HepG2 (cell line): Measurements from ENCODE around the gene HMGB2. TPM values are rescaled to one million over a fixed set of nuclear protein-coding genes. Genes with fewer than 3 reads are reported as not detected.

Experiments used
- ATAC-seq: fragments of 200-7000 bp; cut with Tn5 transposase; 3 replicates; pipeline ENCODE4 v1.9.1; 2020; ENCODE audit warnings: mild to moderate bottlenecking, moderate library complexity
- BruUV-seq: library from RNA; stranded (reverse); fragments of 400-500 nt; replicated peaks from 2 replicates; lab custom pipeline; 2021; lab: Mats Ljungman, UMichigan
- CTCF ChIA-PET: fragments of 300-600 bp; formaldehyde crosslinking; extraction: SDS; loops from one replicate; lab custom pipeline; 2021; ENCODE audit warnings: low total read pairs, inconsistent platforms, low intra/inter-chr PET ratio; lab: Yijun Ruan, JAX
- POLR2A ChIA-PET: fragments of 350-600 bp; sonication (Branson Sonifier 250); formaldehyde crosslinking; loops from one replicate; lab custom pipeline; 2020; ENCODE audit warnings: antibody characterized with exemption, inconsistent platforms; lab: Yijun Ruan, JAX
- DNase-seq: peaks from one replicate; pipeline ENCODE4 v3.0.0-alpha.2; 2015; ENCODE audit warnings: low spot score
- FAIRE-seq: peaks from 3 replicates; lab custom pipeline; 2011; peaks lifted over from hg19 to GRCh38; lab: Jason Lieb, UNC
- H2AFZ ChIP-seq: one replicate; pipeline ENCODE4 v1.6.1; 2011; ENCODE audit warnings: low read length, inconsistent platforms
- H3K27ac ChIP-seq: fragments of 300-600 bp; 3 replicates; pipeline ENCODE4 v1.8.0; 2011; ENCODE audit warnings: mixed run types, mild to moderate bottlenecking, mixed read lengths, low read length, inconsistent platforms; ENCODE audit not compliant: insufficient read depth; ENCODE audit errors: extremely low read length
- H3K27me3 ChIP-seq, 2 experiments: fragments of 200-600 bp in 1 of 2; 2 replicates in 1 of 2; 3 replicates in 1 of 2; pipeline versions ENCODE4 v1.6.0 to v1.8.0; 2011; ENCODE audit warnings: low read length in 2 of 2, mild to moderate bottlenecking in 2 of 2, moderate library complexity in 2 of 2, inconsistent platforms in 1 of 2; ENCODE audit not compliant: insufficient read depth in 2 of 2, control insufficient read depth in 1 of 2
- H3K36me3 ChIP-seq, 2 experiments: fragments of 200-600 bp in 1 of 2; replicated peaks in 1 of 2; 2 replicates in 1 of 2; 3 replicates in 1 of 2; pipeline versions ENCODE4 v1.5.1 to v1.8.0; 2011; ENCODE audit warnings: low read length in 2 of 2, inconsistent platforms in 1 of 2; ENCODE audit not compliant: insufficient read depth in 2 of 2, control insufficient read depth in 1 of 2
- H3K4me1 ChIP-seq: 2 replicates; pipeline ENCODE4 v1.5.1; 2012; ENCODE audit warnings: low read length, inconsistent platforms; ENCODE audit not compliant: insufficient read depth
- H3K4me2 ChIP-seq: 2 replicates; pipeline ENCODE4 v1.6.0; 2011; ENCODE audit warnings: low read depth, low read length, inconsistent platforms
- H3K4me3 ChIP-seq, 3 experiments: fragments of 200-600 bp in 1 of 3; sonication (generic), shearing (Covaris generic) in 1 of 3; replicated peaks in 1 of 3; 2 replicates each; pipeline ENCODE4 v1.5.1; 2011 to 2016; ENCODE audit warnings: low read length in 3 of 3, inconsistent platforms in 2 of 3, low read depth in 2 of 3, mild to moderate bottlenecking in 2 of 3, control low read depth in 1 of 3, mixed read lengths in 1 of 3; ENCODE audit not compliant: insufficient read depth in 1 of 3
- H3K79me2 ChIP-seq: one replicate; pipeline ENCODE4 v1.6.1; 2011; ENCODE audit warnings: low read length, inconsistent platforms; ENCODE audit not compliant: insufficient read depth
- H3K9ac ChIP-seq: 2 replicates; pipeline ENCODE4 v1.6.0; 2011; ENCODE audit warnings: mild to moderate bottlenecking, low read depth, low read length, inconsistent platforms; ENCODE audit not compliant: insufficient read depth
- H3K9me3 ChIP-seq: 2 replicates; pipeline ENCODE4 v1.5.1; 2012; ENCODE audit warnings: mild to moderate bottlenecking, low read length
- H4K20me1 ChIP-seq: 2 replicates; pipeline ENCODE4 v1.6.0; 2011; ENCODE audit warnings: inconsistent platforms, mild to moderate bottlenecking, low read length, moderate library complexity; ENCODE audit not compliant: insufficient read depth
- AGO1 ChIP-seq: fragments of 200-400 bp; formaldehyde crosslinking; IDR thresholded peaks from 2 replicates; pipeline ENCODE4 v1.6.1; 2017; ENCODE audit warnings: mild to moderate bottlenecking, low read depth, low read length, moderate library complexity; ENCODE audit not compliant: poor library complexity, severe bottlenecking
- DRAP1 ChIP-seq: IDR thresholded peaks from 2 replicates; pipeline ENCODE4 v1.6.1; 2016; ENCODE audit warnings: missing genetic modification reagents, missing compliant biosample characterization
- EED ChIP-seq: sonication (generic); formaldehyde crosslinking; IDR thresholded peaks from 2 replicates; pipeline ENCODE4 v1.5.0; 2020; ENCODE audit warnings: mild to moderate bottlenecking, missing genetic modification reagents
- FOXP4 ChIP-seq: sonication (generic); formaldehyde crosslinking; IDR thresholded peaks from 2 replicates; pipeline ENCODE4 v1.4.0; 2020; ENCODE audit warnings: missing genetic modification reagents
- GABPA ChIP-seq, 2 experiments: IDR thresholded peaks; 2 replicates each; pipeline ENCODE4 v1.6.1; 2011 to 2016; ENCODE audit warnings: low read depth in 2 of 2, low read length in 1 of 2, missing biosample characterization in 1 of 2, missing genetic modification characterization in 1 of 2
- HDAC1 ChIP-seq: sonication (generic); formaldehyde crosslinking; IDR thresholded peaks from 2 replicates; pipeline ENCODE4 v1.5.1; 2020; ENCODE audit warnings: mild to moderate bottlenecking, missing genetic modification reagents
- HOMEZ ChIP-seq: IDR thresholded peaks from 2 replicates; pipeline ENCODE4 v1.6.1; 2016; ENCODE audit warnings: low read depth
- IKZF4 ChIP-seq: sonication (generic); formaldehyde crosslinking; IDR thresholded peaks from 2 replicates; pipeline ENCODE4 v1.5.1; 2020; ENCODE audit warnings: borderline replicate concordance, mild to moderate bottlenecking, low read depth, missing genetic modification reagents; ENCODE audit errors: not compliant biosample characterization
- IRF2 ChIP-seq: IDR thresholded peaks from 2 replicates; pipeline ENCODE4 v1.6.1; 2018; ENCODE audit warnings: missing genetic modification reagents, missing compliant biosample characterization
- KMT2A ChIP-seq: sonication (generic); formaldehyde crosslinking; IDR thresholded peaks from 2 replicates; pipeline ENCODE4 v1.4.0; 2020; ENCODE audit warnings: missing genetic modification reagents
- PBX2 ChIP-seq: IDR thresholded peaks from 2 replicates; pipeline ENCODE4 v1.6.1; 2016; ENCODE audit warnings: control low read depth
- RAD51 ChIP-seq: fragments of 450-650 bp; IDR thresholded peaks from 2 replicates; pipeline ENCODE4 v1.6.1; 2016; ENCODE audit warnings: borderline replicate concordance
- SIN3A ChIP-seq: IDR thresholded peaks from 2 replicates; pipeline ENCODE4 v1.6.1; 2011; ENCODE audit warnings: low read depth, mild to moderate bottlenecking, control low read depth, low read length, borderline replicate concordance
- ZNF136 ChIP-seq: sonication (generic); formaldehyde crosslinking; IDR thresholded peaks from 2 replicates; pipeline ENCODE4 v1.8.1; 2022; ENCODE audit warnings: low read depth, mild to moderate bottlenecking, moderate library complexity, missing genetic modification reagents
- ZNF30 ChIP-seq: sonication (generic); formaldehyde crosslinking; IDR thresholded peaks from 2 replicates; pipeline ENCODE4 v1.5.0; 2020; ENCODE audit warnings: mild to moderate bottlenecking, missing genetic modification reagents
- ZNF44 ChIP-seq: sonication (generic); formaldehyde crosslinking; IDR thresholded peaks from 2 replicates; pipeline ENCODE4 v1.5.1; 2020; ENCODE audit warnings: mild to moderate bottlenecking, missing genetic modification reagents
- ZNF552 ChIP-seq: sonication (generic); formaldehyde crosslinking; IDR thresholded peaks from 2 replicates; pipeline ENCODE4 v1.9.0; 2022; ENCODE audit warnings: missing genetic modification reagents, mild to moderate bottlenecking, borderline replicate concordance
- WGBS: methylation state at CpG from one replicate; pipeline ENCODE4 v1.1.6; 2017; ENCODE audit warnings: low lambda C conversion rate; 5-methylcytosine and 5-hydroxymethylcytosine counted together
- in situ Hi-C: cut with HindIII; loops from 2 replicates; pipeline ENCODE4 v1.10.0; 2017; ENCODE audit warnings: low pct_unique_long_range_greater_than_20kb; ENCODE audit not compliant: extremely low pct_ligation_motif_present
- intact Hi-C: fragments of 100-400 bp; cut with micrococcal nuclease; formaldehyde crosslinking; loops from one replicate; pipeline ENCODE4 v1.10.0; 2022; ENCODE audit not compliant: unreplicated experiment
- polyA plus RNA-seq, 8 experiments: library from polyadenylated mRNA; depleted of rRNA in 3 of 8; stranded (reverse) in 7 of 8; unstranded in 1 of 8; fragments of >200 nt; fragmentation: Illumina TruSeq in 4 of 8; extraction: Trizol in 4 of 8; gene quantifications; 2 replicates each; pipeline versions ENCODE4 v1.2.1 to v1.2.3, GENCODE V29; 2011 to 2016; ENCODE audit warnings: low read depth in 4 of 8, missing spikeins in 1 of 8, mixed read lengths in 1 of 8; ENCODE audit not compliant: insufficient read depth in 1 of 8
- total RNA-seq, 5 experiments: library from RNA; depleted of rRNA; stranded (reverse); fragments of >200 nt; fragmentation: Illumina TruSeq; extraction: Trizol; gene quantifications; 2 replicates each; pipeline ENCODE4 v1.2.3, GENCODE V29; 2016; ENCODE audit warnings: low read depth in 1 of 5

The HMGB2 gene
- total and polyA plus RNA-seq, 2 of the 13 experiments (the other 11 are each of a cell fraction or from before 2014, with no cell fraction given), result 90.5 to 332 TPM

- ChIA-PET CTCF (no interaction called here), POLR2A (no interaction called here)
- WGBS, result 16% methylated on average over 3 of the region's 3 CpGs
- H3K79me2 ChIP-seq, result no peaks in the 10 kb centered on the region
- intact Hi-C loops (no loop called here), in situ Hi-C loops (loop anchor here (10.0 kb wide), 1 partner anchor 132 kb away; no protein-coding TSS in a partner anchor)
- H3K27ac ChIP-seq, result no peak overlapping the region
- no peak for ATAC-seq
- TF ChIP-seq AGO1 (no peak), KMT2A (CRISPR knock-in tag) (no peak), HDAC1 (CRISPR knock-in tag) (no peak), IKZF4 (CRISPR knock-in tag) (no peak), ZNF44 (CRISPR knock-in tag) (no peak), IRF2 (no peak), PBX2 (CRISPR knock-in tag) (no peak), HOMEZ (CRISPR knock-in tag) (no peak), GABPA (IDR thresholded peaks at IDR 0.05; ENCODE audit: low read depth, low read length) (no peak), GABPA (CRISPR knock-in tag; IDR thresholded peaks at IDR 0.05; ENCODE audit: low read depth) (no peak), SIN3A (no peak), ZNF30 (no peak), RAD51 (no peak), FOXP4 (CRISPR knock-in tag) (no peak), EED (no peak), ZNF136 (CRISPR knock-in tag) (no peak), ZNF552 (no peak), DRAP1 (no peak)
- H2AFZ ChIP-seq, result no peak overlapping the region
- FAIRE-seq, result no peak
- H3K4me2 ChIP-seq, result no peak overlapping the region
- H3K4me3 ChIP-seq, result no peak overlapping the region
- no peak overlapping the region for H3K9ac ChIP-seq
- DNase-seq, result no peak
- no peaks in the 10 kb centered on the region for H4K20me1 ChIP-seq
- peaks cover 7% of the 10 kb centered on the region for H3K9me3 ChIP-seq
- no TSS peak for BruUV-seq
- H3K4me1 ChIP-seq, result no peaks in the 10 kb centered on the region
- peaks cover 0 to 6% of the 10 kb centered on the region in 2 experiments; a peak in 1 of 5 replicates for H3K27me3 ChIP-seq
- H3K36me3 ChIP-seq, result no peaks in the 10 kb centered on the region
These were observed 51.5 kb downstream of the HMGB2 start for GRCh38 chr4:173282626-173283025.
